Germinal center (tissue), 1 donor: ENCODE measurements around the gene MRPL41.
"Not testable (repeated sequence)": the region's sequence is repeated elsewhere in the genome, so short reads cannot be mapped to it uniquely, and the experiment has no call there.

Experiments
- DNase-seq: peaks from one replicate; pipeline ENCODE4 v3.0.0; 2012; ENCODE audit warnings: mixed read lengths, low spot score

MRPL41 gene

DNA sequence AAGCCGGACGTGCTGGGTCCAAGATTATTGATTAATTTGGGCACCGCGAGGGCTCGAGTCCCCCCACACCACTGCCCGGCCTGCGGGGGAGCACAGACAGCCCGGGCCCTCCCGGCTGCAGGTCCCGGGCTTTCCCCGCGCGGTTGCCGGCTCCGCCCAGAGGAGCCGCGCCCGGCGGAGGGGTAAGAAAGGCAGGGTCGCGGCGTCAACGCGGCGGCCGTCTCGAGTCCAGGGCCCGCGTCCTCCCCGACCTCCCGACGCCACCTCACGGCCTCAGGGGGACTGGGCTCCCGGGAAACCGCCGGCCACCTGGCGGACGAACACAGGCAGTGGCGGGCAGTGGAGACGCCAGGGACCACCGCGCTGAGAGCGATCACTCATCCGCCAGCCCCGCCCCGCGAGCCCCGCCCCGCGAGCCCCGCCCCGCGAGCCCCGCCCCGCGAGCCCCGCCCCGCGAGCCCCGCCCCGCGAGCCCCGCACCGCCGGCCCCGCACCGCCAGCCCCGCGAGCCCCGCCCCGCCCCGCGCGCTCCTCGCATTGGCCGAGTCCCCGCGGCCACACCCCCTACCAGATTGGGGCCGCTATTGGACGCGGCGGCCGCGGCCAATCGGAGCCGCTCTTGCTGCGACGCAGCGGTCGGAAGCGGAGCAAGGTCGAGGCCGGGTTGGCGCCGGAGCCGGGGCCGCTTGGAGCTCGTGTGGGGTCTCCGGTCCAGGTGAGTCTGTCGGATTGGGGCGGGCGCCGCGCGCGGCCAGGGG lies at the start of gene MRPL41:
MRPL41 (plus strand) TSS at position 616 of the 758 bp plus-strand sequence. CDS start 203 bp downstream, outside the sequence.
- DNase-seq = peak; percentile 95

DNA sequence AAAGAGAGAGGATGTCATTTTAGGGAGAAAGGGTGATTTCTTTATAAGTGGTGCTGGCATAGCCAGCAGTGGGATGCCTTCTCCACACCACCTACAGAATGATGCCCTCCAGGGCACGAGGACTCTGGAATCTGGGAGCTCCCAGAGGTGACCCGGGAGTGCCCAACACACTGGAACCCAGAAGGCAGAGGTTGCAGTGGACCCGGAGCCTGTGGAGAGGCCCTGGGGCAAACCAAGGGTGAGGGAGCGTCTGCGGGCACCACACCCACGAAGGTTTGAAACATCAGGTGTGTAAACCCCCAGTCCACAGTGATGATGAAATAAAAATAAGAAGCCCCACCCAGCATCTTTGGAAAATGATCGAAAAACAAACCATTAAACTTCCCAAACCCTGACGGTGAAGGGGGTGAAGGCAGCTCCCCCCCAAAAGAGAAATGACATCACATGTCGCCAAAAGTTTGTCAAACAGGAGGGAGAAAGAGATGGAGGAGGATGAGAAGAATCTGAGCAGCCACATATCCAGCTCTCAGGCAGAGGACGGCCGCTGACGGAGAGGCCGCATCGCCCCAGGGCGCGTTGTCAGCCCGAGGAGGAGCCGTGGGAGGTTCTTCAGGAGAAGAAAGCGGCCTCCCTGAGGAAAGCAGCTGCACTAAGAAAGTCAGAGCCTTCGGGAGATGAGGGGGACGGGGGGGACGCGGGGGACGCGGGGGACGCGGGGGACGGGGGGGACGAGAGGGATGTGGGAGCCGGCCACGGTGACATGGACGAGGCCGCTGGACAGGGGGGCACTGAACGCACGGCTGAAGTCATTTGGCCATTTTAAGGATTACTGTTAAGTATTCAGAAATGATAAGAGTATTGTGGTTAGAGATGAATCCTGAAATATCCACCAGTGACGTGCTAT lies 49.4 kb upstream of the MRPL41 start:
- peak; percentile 66 for DNase-seq

DNA sequence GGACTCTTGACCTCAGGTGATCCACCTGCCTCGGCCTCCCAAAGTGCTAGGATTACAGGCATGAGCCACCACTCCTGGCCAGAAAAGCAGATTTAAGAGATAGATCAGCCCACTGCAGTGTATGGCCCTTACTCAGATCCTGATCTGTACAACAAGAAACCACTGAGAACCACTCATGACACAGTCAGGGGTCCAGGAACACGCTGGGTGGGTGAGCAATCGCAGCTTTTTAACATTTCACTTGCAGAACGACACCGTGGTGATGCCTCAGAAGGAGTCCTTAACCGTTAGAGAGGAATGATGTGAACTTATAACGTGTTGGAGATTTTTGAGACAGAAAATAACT lies 47.3 kb upstream of the MRPL41 start:
- DNase-seq = no peak

DNA sequence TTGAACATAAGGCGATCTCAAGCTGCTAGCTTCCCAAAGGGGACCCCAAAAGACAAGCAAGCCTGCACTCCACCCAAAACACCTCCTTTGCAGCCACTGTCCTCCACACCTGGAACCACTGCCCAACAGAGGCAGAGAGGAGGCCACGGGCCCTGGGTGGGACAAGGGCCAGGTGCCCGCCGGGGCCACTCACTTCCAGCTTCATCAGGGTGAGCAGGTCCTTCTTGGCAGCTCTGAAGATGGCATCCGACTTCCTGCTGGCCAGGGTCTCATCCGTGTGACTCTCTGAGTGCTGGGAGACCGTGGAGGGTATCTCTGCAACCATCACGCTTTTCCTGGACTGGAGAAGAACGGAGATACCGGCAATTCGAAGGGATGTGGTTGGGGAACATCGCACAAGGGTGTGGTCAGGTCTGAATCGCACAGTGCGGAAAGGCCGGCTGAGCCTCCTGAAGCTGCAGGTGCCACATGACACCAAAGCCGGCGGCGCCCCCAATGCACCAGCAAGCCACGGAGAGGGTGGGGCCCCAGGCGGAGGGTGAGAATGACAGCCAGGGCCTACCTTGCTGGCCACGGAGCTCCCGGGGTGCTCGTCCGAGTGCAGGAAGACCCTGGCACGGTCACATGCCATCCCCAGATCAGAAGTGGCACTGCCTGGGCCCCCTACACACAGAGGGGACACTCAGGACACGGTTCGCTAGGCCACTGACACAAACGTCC lies 46.1 kb upstream of the MRPL41 start:
- DNase-seq = no peak

DNA sequence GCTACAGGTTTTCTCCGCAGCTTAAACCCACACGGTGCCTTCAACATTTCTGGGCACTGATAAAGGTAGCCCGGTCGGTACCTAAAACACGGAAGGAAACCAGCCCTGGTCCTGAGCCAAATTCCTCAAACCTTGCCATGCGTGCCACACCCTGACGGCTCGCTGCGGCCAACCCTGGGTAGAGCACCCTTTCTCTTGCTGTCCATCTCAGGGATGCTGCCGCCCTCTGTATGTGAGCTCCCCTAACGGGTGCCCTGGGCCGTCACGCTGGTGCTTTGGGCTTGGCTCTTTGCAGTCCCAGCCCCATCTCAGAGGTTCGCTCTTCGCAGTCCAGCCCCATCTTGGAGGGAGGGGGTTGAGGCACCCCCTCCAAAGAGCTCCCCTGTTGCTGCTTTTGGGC lies 45.4 kb upstream of the MRPL41 start:
- DNase-seq = no peak

DNA sequence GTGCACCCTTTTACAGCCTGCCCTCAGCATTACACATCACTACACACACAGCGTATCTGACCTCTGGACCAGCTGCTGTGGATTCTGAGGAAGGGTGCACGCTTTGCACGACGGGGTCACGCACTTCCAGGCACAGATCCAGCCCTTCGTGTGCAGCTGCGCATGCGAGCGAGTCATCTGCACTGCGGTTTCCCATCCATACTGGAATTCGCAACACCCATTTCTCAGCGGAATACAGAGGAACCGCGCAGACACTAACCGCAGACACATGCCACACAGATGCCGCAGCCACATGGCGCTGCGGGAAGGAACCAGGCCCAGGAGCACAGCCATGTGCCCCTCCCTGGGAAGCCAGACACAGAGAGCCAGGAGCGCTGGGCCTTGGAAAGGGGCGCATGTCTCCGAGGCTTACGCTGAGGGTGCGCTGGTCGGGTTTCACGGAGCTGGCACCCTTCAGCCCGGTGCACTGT lies 44.9 kb upstream of the MRPL41 start:
- DNase-seq = no peak

DNA sequence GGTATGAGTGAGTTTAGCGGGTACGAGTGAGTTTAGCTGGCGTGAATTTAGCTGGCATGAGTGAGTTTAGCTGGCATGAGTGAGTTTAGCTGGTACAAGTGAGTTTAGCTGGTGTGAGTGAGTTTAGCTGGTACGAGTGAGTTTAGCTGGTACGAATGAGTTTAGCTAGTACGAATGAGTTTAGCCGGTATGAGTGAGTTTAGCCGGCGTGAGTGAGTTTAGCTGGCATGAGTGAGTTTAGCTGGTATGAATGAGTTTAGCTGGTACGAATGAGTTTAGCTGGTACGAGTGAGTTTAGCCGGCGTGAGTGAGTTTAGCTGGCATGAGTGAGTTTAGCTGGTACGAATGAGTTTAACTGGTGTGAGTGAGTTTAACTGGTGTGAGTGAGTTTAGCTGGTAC lies 42.5 kb upstream of the MRPL41 start:
- DNase-seq = no peak

DNA sequence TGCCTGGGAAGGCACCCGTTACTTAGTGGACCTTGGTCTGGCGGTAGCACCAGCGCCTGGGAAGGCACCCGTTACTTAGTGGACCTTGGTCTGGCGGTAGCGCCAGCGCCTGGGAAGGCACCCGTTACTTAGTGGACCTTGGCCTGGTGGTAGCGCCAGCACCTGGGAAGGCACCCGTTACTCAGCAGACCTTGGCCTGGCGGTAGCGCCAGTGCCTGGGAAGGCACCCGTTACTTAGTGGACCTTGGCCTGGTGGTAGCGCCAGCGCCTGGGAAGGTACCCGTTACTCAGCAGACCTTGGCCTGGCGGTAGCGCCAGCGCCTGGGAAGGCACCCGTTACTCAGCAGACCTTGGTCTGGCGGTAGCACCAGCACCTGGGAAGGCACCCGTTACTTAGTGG lies 40.6 kb upstream of the MRPL41 start:
- DNase-seq = not testable (repeated sequence)

DNA sequence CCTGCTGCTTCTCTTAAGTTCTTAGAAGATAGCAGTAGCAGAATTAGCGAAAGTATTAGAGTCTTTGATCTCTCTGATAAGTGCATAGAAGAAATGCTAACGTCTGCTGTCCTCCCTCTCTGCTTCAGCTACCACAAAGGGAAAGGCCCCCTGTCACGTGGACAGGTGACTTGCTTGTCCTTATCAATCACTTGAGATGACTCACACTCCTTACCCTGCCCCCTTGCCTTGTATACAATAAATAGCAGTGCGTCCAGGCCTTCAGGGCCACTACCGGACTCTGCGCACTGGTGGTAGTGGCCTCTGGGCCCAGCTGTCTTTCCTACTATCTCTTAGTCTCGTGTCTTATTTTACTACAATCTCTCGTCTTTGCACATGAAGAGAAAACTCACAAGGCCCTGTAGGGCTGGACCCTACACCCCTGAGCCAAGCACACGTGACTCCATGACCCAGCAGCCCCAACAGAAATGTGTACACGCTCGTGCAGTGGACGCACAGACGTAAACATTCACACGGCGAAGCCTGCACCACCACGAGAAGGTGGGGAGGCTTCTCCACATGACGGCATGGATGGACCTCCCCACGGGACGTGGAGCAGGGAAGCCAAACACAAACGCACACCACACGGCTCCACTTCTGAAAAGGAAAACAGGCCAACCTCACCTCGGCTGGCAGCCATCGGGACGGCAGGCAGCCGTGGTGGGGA lies 39.8 kb upstream of the MRPL41 start:
- DNase-seq = no peak

DNA sequence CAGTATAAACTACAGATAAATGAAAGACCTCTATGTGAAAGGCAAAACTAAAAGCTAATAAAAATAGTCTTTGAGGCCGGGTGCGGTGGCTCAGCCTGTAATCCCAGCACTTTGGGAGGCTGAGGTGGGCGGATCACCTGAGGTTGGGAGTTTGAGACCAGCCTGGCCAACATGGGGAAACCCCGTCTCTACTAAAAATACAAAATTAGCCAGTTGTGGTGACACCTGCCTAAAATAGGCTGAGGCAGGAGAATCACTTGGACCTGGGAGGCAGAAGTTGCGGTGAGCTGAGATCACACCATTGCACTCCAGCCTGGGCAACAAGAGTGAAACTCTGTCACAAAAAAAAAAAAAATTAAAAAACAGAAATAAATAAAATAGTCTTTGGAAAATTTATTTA lies 38.5 kb upstream of the MRPL41 start:
- DNase-seq = not testable (repeated sequence)

DNA sequence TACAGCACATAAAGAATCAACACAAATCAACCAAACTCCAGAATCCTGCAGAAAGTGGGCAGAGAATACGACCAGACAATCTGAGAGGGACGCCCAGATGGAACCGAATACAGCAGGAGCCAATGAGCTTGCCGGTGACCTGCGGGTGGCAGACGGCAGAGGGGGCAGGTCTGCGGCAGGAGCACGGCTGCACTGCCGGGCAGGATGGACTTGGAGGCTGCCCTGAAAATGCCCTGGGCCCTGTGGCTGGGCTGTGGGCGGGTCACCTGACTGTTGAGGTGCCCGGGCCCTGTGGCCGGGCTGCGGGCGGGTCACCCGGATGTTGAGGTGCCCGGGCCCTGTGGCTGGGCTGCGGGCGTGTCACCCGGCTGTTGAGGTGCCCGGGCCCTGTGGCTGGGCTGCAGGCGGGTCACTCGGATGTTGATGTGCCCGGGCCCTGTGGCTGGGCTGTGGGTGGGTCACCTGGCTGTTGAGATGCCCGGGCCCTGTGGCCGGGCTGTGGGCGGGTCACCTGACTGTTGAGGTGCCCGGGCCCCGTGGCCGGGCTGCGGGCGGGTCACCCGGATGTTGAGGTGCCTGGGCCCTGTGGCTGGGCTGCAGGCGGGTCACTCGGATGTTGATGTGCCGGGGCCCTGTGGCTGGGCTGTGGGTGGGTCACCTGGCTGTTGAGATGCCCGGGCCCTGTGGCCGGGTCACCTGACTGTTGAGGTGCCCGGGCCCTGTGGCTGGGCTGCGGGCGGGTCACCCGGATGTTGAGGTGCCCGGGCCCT lies 37.7 kb upstream of the MRPL41 start:
- not testable (repeated sequence) for DNase-seq

DNA sequence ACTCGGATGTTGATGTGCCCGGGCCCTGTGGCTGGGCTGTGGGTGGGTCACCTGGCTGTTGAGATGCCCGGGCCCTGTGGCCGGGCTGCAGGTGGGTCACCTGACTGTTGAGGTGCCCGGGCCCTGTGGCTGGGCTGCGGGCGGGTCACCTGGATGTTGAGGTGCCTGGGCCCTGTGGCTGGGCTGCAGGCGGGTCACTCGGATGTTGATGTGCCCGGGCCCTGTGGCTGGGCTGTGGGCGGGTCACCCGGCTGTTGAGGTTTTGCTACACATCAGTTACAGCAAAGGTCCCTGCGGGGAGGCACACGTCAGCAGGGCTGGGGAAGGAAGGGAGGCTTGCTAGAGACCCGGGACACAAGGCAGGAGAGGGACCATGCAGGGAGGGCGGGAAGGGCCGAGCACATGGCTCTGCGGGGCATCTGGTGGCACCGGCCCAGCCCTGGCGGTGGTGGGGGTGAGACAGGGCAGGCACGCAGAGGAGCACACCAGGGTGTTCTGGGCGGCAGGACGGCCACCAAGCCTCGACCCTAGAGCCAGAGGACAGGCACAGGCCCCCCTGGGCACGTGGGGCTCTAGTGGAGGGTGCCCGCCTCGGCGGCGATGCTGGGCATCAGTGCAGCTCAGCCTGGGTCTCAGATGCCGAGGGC lies 36.9 kb upstream of the MRPL41 start:
- DNase-seq = no peak

DNA sequence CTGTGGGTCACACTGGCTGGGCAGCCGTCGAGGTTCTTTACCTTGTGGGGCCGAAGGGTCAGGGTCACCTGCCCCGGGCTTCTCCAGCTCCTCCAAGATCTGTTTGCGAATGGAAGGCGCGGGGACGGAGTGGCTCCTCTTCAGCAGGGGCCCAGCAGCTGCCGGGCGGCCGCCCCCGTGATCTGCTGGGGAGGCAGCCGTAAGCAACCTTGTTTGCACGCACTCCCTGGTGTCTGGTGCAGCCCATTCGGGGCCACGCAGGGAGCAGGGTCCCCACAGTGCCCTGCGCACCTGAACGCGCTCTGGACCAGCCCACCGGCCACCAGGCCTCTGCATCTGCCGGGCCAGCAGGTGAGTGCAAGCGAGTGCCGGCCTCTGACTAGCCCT lies 36.3 kb upstream of the MRPL41 start:
- DNase-seq = no peak

DNA sequence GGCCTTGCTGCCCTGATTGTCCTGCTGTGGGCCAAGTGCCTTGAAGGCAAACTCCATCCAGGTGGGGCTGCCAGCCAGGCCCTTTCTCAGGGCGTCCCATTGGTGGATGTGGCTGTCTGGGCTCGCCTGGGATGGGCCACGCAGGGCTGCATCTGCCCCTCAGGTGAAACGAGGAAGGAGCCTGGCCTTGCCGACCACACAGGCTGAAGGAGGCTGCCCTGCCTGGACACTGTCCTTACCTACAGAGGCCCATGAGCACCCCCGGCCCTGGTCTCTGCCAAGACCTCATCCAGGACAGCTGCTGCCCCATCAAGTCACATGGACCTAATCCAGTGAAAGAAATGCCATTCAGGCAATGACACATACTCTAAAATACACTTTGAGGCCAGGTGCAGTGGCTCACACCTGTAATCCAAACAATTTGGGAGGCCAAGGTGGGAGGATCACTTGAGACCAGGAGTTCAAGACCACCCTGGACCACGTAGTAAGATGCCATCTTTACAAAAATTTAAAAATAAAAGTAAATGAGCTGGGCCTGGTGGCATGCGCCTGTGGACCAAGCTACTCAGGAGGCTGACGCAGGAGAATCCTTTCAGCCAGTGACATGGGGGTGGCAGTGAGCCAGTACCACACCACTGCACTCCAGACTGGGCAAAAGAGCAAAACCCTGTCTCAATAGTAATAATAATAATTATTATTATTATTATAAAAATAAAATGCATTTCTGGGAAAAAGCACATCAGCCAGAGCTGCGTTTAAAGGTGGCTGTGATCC lies 35.3 kb upstream of the MRPL41 start:
- DNase-seq = no peak

DNA sequence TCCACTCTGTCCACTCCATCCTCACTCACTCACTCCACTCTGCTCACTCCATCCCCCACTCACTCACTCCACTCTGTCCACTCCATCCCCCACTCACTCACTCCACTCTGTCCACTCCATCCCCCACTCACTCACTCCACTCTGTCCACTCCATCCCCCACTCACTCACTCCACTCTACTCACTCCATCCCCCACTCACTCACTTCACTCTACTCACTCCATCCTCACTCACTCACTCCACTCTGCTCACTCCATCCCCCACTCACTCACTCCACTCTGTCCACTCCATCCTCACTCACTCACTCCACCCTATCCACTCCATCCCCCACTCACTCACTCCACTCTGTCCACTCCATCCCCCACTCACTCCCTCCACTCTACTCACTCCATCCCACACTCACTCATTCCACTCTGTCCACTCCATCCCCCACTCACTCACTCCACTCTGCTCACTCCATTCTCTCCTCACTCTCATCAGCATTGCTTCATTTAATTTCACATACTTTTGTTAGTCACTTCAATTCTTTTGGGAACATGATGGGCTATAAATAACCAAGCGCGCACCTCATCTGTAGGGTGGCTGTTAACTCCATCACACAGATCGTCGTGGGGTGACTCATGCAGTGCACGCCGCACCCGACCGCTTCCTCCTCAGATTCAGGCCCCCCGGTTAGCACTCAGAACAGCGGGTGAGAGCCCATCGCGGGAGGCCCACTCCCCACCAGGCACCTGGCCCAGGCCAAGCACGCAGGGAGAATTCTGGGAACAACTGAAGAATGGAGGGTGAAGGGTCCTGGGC lies 32.8 kb upstream of the MRPL41 start:
- DNase-seq = not testable (repeated sequence)

DNA sequence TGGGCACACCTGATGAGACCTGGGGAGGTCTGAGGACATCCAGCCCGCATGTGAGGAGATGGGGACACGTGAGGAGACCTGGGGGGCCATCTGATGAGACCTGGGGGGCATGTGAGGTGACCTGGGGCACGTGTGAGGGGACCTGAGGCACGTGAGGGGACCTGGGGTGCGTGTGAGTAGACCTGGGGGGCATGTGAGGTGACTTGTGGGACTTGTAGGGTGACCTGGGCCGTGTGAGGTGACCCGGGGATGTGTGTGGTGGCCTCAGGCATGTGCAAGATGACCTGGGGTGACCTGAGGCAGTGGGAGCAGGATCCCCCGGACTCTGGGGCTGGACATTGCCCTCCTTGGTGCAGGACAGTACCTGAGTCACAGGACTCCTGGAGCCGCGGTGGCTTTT lies 32.1 kb upstream of the MRPL41 start:
- no peak for DNase-seq

DNA sequence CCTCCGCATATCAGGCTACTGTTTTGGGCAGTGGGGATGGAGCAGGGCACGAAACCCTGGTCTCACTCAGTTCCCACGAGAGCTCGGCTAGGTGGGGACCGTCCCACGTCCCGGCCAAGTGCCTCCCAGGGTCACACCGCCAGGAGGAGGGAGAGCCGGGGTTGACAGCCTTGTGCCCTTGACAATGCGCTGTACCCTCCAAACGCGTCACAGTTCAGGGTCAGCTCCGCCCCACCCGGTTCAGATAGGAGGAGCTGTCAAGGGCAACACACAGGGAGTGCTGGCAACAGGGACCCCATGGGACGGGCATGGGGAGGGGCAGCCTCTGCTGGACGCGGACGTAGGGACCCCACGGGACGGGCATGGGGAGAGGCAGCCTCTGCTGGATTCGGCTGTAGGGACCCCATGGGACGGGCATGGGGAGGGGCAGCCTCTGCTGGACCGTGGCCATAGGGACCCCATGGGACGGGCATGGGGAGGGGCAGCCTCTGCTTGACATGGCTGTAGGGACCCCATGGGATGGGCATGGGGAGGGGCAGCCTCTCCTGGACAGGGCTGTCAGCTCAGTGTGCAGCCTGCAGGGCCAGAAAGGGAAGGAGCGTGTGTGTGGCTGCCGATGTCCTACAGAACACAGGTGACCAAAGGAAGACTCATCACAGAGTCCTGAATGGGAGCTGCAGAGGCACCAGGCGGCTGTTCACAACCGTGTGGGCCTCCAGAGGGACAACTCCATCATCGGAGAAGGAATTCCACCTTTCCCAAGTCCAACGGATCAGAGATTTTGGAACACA lies 30.9 kb upstream of the MRPL41 start:
- no peak for DNase-seq

DNA sequence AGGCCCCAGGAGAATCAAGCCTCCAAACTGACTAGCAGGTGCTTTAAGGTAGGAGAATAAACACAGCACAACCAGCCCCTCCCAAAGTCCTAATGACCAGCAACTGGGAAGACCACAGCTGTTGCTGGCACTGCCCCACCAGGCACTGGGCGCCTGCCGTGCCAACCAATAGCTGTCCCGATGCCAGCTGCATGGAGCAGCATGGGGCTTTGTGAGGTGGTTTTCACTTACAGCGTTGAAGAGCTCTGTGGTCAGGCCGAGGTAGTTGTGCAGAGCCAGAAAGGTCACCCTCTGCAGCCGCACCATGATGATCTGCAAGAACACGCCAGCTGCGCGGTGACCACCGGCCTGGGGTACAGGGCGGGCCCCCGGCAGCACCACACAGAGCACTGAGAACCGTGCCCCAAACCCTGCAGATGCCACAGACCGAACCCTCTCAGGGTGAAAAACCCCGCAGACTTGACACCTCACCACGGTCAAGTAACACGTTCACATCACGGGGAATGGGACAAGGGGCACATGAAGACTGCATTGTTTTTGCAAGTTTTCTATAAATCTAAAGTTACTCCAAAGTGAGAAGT lies 30.2 kb upstream of the MRPL41 start:
- no peak for DNase-seq
